ENCODE results near the gene RBCK1. TPM values are rescaled to one million over a fixed set of nuclear protein-coding genes. Genes with fewer than 3 reads are reported as not detected.

RBCK1 gene
- total and polyA plus RNA-seq, 2 donors (not counting 3 experiments of a cell fraction or from before 2014, with no cell fraction given), result 80.4 to 82.7 TPM

GRCh38 chr20:428658-429200 lies 20.6 kb downstream of the RBCK1 start:
- POLR2A ChIA-PET, result no interaction called here
- dilution Hi-C loops (cut with MboI; ENCODE audit: extremely low pct_ligation_motif_present, low sequenced_read_pairs) (no loop called here), intact Hi-C loops (cut with micrococcal nuclease) (no loop called here)
- CTCF ChIA-PET, result interaction anchor here (5.3 kb wide), 1 partner anchor 75 kb away, joined by 120 read pairs; no protein-coding TSS in a partner anchor
- Histone ChIP-seq H2AFZ (ENCODE audit: low read depth, low read length) (no peak overlapping the region), H3K36me3 (ENCODE audit: control insufficient read depth in 2 of 2, extremely low read depth in 1 of 2, insufficient read depth in 2 of 2, low read length in 2 of 2) (peaks cover 0 to 25% of the 10 kb centered on the region in 2 experiments), H3K4me3 (replicated peaks in 1 of 3; ENCODE audit: insufficient read depth in 1 of 3, low read depth in 1 of 3, low read length in 3 of 3) (no peak overlapping the region), H3K4me2 (ENCODE audit: insufficient read depth, low read length) (no peak overlapping the region), H3K9ac (replicated peaks; ENCODE audit: extremely low read depth, insufficient read depth, low read length) (no peak overlapping the region), H3K79me2 (ENCODE audit: control insufficient read depth, insufficient read depth, low read length) (no peaks in the 10 kb centered on the region), H4K20me1 (replicated peaks; ENCODE audit: control insufficient read depth, extremely low read depth, insufficient read depth, low read length) (no peaks in the 10 kb centered on the region), H3K27me3 (ENCODE audit: control insufficient read depth in 2 of 2, insufficient read depth in 2 of 2, low read length in 2 of 2) (no peaks in the 10 kb centered on the region), H3K4me1 (ENCODE audit: control insufficient read depth, extremely low read depth, insufficient read depth, low read length) (no peaks in the 10 kb centered on the region), H3K9me1 (replicated peaks; ENCODE audit: control insufficient read depth, extremely low read depth, insufficient read depth, low read length) (no peaks in the 10 kb centered on the region), H3K27ac (ENCODE audit: insufficient read depth, low read depth, low read length) (no peak overlapping the region), H3K9me3 (replicated peaks; ENCODE audit: control insufficient read depth, insufficient read depth, low read length) (no peaks in the 10 kb centered on the region)
- FAIRE-seq (no peak), DNase-seq (ENCODE audit: low read depth, low spot score) (no peak)
- BruUV-seq (replicated peaks), result no TSS peak
- TF ChIP-seq CTCF (IDR thresholded peaks at IDR 0.05; ENCODE audit: extremely low read depth in 1 of 2, insufficient read depth in 1 of 2, low read depth in 1 of 2, low read length in 2 of 2), result no peak
- no peak for TF ChIP-seq EZH2 (IDR thresholded peaks at IDR 0.05; ENCODE audit: borderline replicate concordance, low read depth, low read length, severe bottlenecking)
- no peak for TF ChIP-seq MYC (IDR thresholded peaks at IDR 0.05; ENCODE audit: low read depth, low read length)

All from endothelial cell of umbilical vein (primary cell).